H9 (cell line): ENCODE measurements around the gene DNAJB4. TPM values are rescaled to one million over a fixed set of nuclear protein-coding genes. Genes with fewer than 3 reads are reported as not detected.

Experiments used
- DNase-seq: peaks from one replicate; pipeline ENCODE4 v3.0.0-alpha.2; 2017
- H2AFZ ChIP-seq: one replicate; pipeline ENCODE4 v1.6.1; 2013; ENCODE audit warnings: mild to moderate bottlenecking, low read length, control low read depth, moderate library complexity
- H2AK5ac ChIP-seq: 2 replicates; pipeline ENCODE4 v1.6.1; 2013; ENCODE audit warnings: low read length, control low read depth, mixed read lengths; ENCODE audit not compliant: insufficient read length
- H2BK120ac ChIP-seq: one replicate; pipeline ENCODE4 v1.6.1; 2013; ENCODE audit warnings: low read depth, mild to moderate bottlenecking, low read length, control low read depth, inconsistent platforms; ENCODE audit not compliant: poor library complexity, severe bottlenecking
- H2BK12ac ChIP-seq: 2 replicates; pipeline ENCODE4 v1.6.1; 2013; ENCODE audit warnings: low read length, control low read depth, mixed read lengths, low read depth; ENCODE audit not compliant: insufficient read length
- H2BK15ac ChIP-seq: 2 replicates; pipeline ENCODE4 v1.6.1; 2013; ENCODE audit warnings: low read depth, low read length, control low read depth
- H2BK20ac ChIP-seq: one replicate; pipeline ENCODE4 v1.6.1; 2013; ENCODE audit warnings: low read depth, mild to moderate bottlenecking, low read length, control low read depth, inconsistent platforms; ENCODE audit not compliant: poor library complexity, severe bottlenecking
- H2BK5ac ChIP-seq: 2 replicates; pipeline ENCODE4 v1.6.1; 2013; ENCODE audit warnings: low read length, control low read depth, mixed read lengths; ENCODE audit not compliant: insufficient read length
- H3K14ac ChIP-seq: 2 replicates; pipeline ENCODE4 v1.6.1; 2013; ENCODE audit warnings: low read length, control low read depth; ENCODE audit not compliant: insufficient read depth
- H3K18ac ChIP-seq: 2 replicates; pipeline ENCODE4 v1.6.1; 2013; ENCODE audit warnings: low read depth, mild to moderate bottlenecking, mixed read lengths, low read length, control low read depth; ENCODE audit not compliant: insufficient read length
- H3K23ac ChIP-seq: 2 replicates; pipeline ENCODE4 v1.6.1; 2013; ENCODE audit warnings: low read length, control low read depth, mixed read lengths, low read depth; ENCODE audit not compliant: insufficient read length
- H3K23me2 ChIP-seq: 2 replicates; pipeline ENCODE4 v1.6.1; 2013; ENCODE audit warnings: low read depth, mild to moderate bottlenecking, mixed read lengths, low read length, control low read depth; ENCODE audit not compliant: insufficient read length, poor library complexity, severe bottlenecking
- H3K27ac ChIP-seq: 2 replicates; pipeline ENCODE4 v1.5.1; 2013; ENCODE audit warnings: low read length, control low read depth, mixed read lengths, low read depth; ENCODE audit not compliant: insufficient read length
- H3K27me3 ChIP-seq: 2 replicates; pipeline ENCODE4 v1.6.1; 2013; ENCODE audit warnings: low read length, control low read depth, inconsistent platforms; ENCODE audit not compliant: insufficient read depth
- H3K4ac ChIP-seq: 2 replicates; pipeline ENCODE4 v1.6.1; 2013; ENCODE audit warnings: low read depth, mild to moderate bottlenecking, control low read depth, inconsistent platforms, low read length, moderate library complexity
- H3K4me1 ChIP-seq: 2 replicates; pipeline ENCODE4 v1.6.1; 2013; ENCODE audit warnings: low read length, control low read depth, inconsistent platforms; ENCODE audit not compliant: insufficient read depth
- H3K4me2 ChIP-seq: 2 replicates; pipeline ENCODE4 v1.6.1; 2013; ENCODE audit warnings: low read length, control low read depth, mixed read lengths; ENCODE audit not compliant: insufficient read length, insufficient read depth
- H3K56ac ChIP-seq: 2 replicates; pipeline ENCODE4 v1.6.1; 2013; ENCODE audit warnings: low read depth, mild to moderate bottlenecking, mixed read lengths, low read length, control low read depth; ENCODE audit not compliant: insufficient read length
- H3K79me1 ChIP-seq: 2 replicates; pipeline ENCODE4 v1.6.1; 2013; ENCODE audit warnings: low read depth, mild to moderate bottlenecking, moderate library complexity, low read length, control low read depth, inconsistent platforms; ENCODE audit not compliant: insufficient read depth, poor library complexity, severe bottlenecking
- H3K79me2 ChIP-seq: 2 replicates; pipeline ENCODE4 v1.6.1; 2013; ENCODE audit warnings: low read length, control low read depth, inconsistent platforms; ENCODE audit not compliant: insufficient read depth
- H3K9ac ChIP-seq: 2 replicates; pipeline ENCODE4 v1.6.1; 2013; ENCODE audit warnings: low read length, control low read depth, mixed read lengths; ENCODE audit not compliant: insufficient read length; ENCODE audit errors: extremely low read depth
- H3K9me3 ChIP-seq: one replicate; pipeline ENCODE4 v1.6.1; 2013; ENCODE audit warnings: low read depth, low read length, inconsistent platforms; ENCODE audit not compliant: control insufficient read depth
- H3T11ph ChIP-seq: one replicate; pipeline ENCODE4 v1.6.1; 2013; ENCODE audit warnings: mild to moderate bottlenecking, low read length, control low read depth, inconsistent platforms
- H4K20me1 ChIP-seq: one replicate; pipeline ENCODE4 v1.6.1; 2013; ENCODE audit not compliant: control insufficient read depth, insufficient read length, insufficient read depth
- H4K5ac ChIP-seq: 2 replicates; pipeline ENCODE4 v1.6.1; 2013; ENCODE audit warnings: low read depth, mild to moderate bottlenecking, mixed read lengths, low read length, control low read depth; ENCODE audit not compliant: insufficient read length
- H4K8ac ChIP-seq: replicated peaks from 2 replicates; pipeline ENCODE4 v1.6.1; 2013; ENCODE audit warnings: low read length, control low read depth, mixed read lengths, low read depth; ENCODE audit not compliant: insufficient read length
- H4K91ac ChIP-seq: 2 replicates; pipeline ENCODE4 v1.6.1; 2013; ENCODE audit warnings: low read depth, mild to moderate bottlenecking, moderate library complexity, mixed read lengths, low read length, control low read depth; ENCODE audit not compliant: insufficient read length
- H3K27ac Mint-ChIP-seq, 3 experiments: 2 replicates in 2 of 3; 3 replicates in 1 of 3; pipeline ENCODE4 v1.8.0; 2020 to 2021; ENCODE audit warnings: mixed read lengths in 3 of 3, mild to moderate bottlenecking in 1 of 3, moderate library complexity in 1 of 3
- H3K27me3 Mint-ChIP-seq: 2 replicates; pipeline ENCODE4 v1.8.0; 2021; ENCODE audit warnings: low read depth, mild to moderate bottlenecking, moderate library complexity, mixed read lengths
- H3K36me3 Mint-ChIP-seq, 3 experiments: 2 replicates in 2 of 3; 3 replicates in 1 of 3; pipeline ENCODE4 v1.8.0; 2020 to 2021; ENCODE audit warnings: low read depth in 3 of 3, mixed read lengths in 3 of 3; ENCODE audit not compliant: insufficient read depth in 1 of 3
- H3K4me1 Mint-ChIP-seq, 2 experiments: 2 replicates each; pipeline ENCODE4 v1.8.0; 2020; ENCODE audit warnings: mixed read lengths in 2 of 2
- H3K4me3 Mint-ChIP-seq, 2 experiments: 2 replicates in 1 of 2; 3 replicates in 1 of 2; pipeline ENCODE4 v1.8.0; 2020 to 2021; ENCODE audit warnings: mild to moderate bottlenecking in 2 of 2, mixed read lengths in 2 of 2, moderate library complexity in 1 of 2
- H3K9me3 Mint-ChIP-seq, 2 experiments: 2 replicates in 1 of 2; 3 replicates in 1 of 2; pipeline ENCODE4 v1.8.0; 2020; ENCODE audit warnings: mild to moderate bottlenecking in 2 of 2, mixed read lengths in 2 of 2, moderate library complexity in 1 of 2
- WGBS: extraction: QIAGEN DNeasy Blood & Tissue Kit; methylation state at CpG from one replicate; pipeline ENCODE4 v1.1.7; 2013; ENCODE audit warnings: missing lambda C conversion rate, low lambda C conversion rate, mixed read lengths; ENCODE audit not compliant: insufficient read length; ENCODE audit errors: extremely low coverage; 5-methylcytosine and 5-hydroxymethylcytosine counted together
- total RNA-seq: library from RNA; stranded (reverse); gene quantifications from 2 replicates; pipeline ENCODE4 v1.2.1, GENCODE V29; 2021
- TF ChIP-seq, protein P1 (sequence below): fragments of 200-600 bp; sonication (generic); conservative IDR thresholded peaks from 3 replicates; pipeline ENCODE4 v1.8.0; 2021; ENCODE audit warnings: antibody characterized with exemption, mild to moderate bottlenecking

The DNAJB4 gene
- total RNA-seq, 1 experiment from 2014 or later = 8.1 TPM

GRCh38 chr1:78009836-78010235, 5.1 kb downstream of the DNAJB4 start:
- no peaks in the 10 kb centered on the region for H3K79me2 ChIP-seq

More at GRCh38 chr1:78009836-78010235, 5.1 kb downstream of the DNAJB4 start:
- Histone ChIP-seq H2AK5ac (no peak overlapping the region), H2BK5ac (no peak overlapping the region), H4K91ac (no peak overlapping the region), H2BK20ac (no peak overlapping the region), H2BK15ac (no peak overlapping the region), H3K4ac (no peak overlapping the region), H3K14ac (no peak overlapping the region), H4K8ac (no peak overlapping the region), H3K27me3 (no peaks in the 10 kb centered on the region), H4K20me1 (no peaks in the 10 kb centered on the region), H3K18ac (no peak overlapping the region), H3K4me1 (no peaks in the 10 kb centered on the region), H2BK120ac (no peak overlapping the region), H3K56ac (no peak overlapping the region), H2AFZ (no peak overlapping the region), H3K9me3 (no peaks in the 10 kb centered on the region), H3K23me2 (peaks cover under 1% of the 10 kb centered on the region), H3K23ac (no peak overlapping the region), H4K5ac (no peak overlapping the region), H3K27ac (no peak overlapping the region), H3T11ph (no peak overlapping the region), H2BK12ac (no peak overlapping the region), H3K4me2 (no peak overlapping the region), H3K9ac (no peak overlapping the region), H3K79me1 (no peaks in the 10 kb centered on the region)
- H3K4me1 Mint-ChIP-seq = peaks cover 9 to 16% of the 10 kb centered on the region in 2 experiments
- TF ChIP-seq, protein P1, sequence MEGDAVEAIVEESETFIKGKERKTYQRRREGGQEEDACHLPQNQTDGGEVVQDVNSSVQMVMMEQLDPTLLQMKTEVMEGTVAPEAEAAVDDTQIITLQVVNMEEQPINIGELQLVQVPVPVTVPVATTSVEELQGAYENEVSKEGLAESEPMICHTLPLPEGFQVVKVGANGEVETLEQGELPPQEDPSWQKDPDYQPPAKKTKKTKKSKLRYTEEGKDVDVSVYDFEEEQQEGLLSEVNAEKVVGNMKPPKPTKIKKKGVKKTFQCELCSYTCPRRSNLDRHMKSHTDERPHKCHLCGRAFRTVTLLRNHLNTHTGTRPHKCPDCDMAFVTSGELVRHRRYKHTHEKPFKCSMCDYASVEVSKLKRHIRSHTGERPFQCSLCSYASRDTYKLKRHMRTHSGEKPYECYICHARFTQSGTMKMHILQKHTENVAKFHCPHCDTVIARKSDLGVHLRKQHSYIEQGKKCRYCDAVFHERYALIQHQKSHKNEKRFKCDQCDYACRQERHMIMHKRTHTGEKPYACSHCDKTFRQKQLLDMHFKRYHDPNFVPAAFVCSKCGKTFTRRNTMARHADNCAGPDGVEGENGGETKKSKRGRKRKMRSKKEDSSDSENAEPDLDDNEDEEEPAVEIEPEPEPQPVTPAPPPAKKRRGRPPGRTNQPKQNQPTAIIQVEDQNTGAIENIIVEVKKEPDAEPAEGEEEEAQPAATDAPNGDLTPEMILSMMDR = no peak
- no peaks in the 10 kb centered on the region; a peak in 1 of 5 replicates for H3K9me3 Mint-ChIP-seq
- no peaks in the 10 kb centered on the region for H3K27me3 Mint-ChIP-seq
- DNase-seq = no peak
- no peak overlapping the region for H3K4me3 Mint-ChIP-seq
- peaks cover 2 to 5% (median 5%) of the 10 kb centered on the region in 3 experiments; a peak in 6 of 7 replicates for H3K36me3 Mint-ChIP-seq
- WGBS = no CpG with 5 or more reads among the region's 3 CpGs
- no peak overlapping the region for H3K27ac Mint-ChIP-seq
